GM19395 (cell line): Measurements from ENCODE around the gene PTPRE.
"Not testable (repeated sequence)": the region's sequence is repeated elsewhere in the genome, so short reads cannot be mapped to it uniquely, and the experiment has no call there.

ENCODE experiments used
- ATAC-seq: cut with Tn5 transposase; IDR thresholded peaks from one replicate; pipeline ENCODE4 v1.9.1; 2021; ENCODE audit warnings: mild to moderate bottlenecking, moderate library complexity; ENCODE audit not compliant: unreplicated experiment

PTPRE gene

DNA sequence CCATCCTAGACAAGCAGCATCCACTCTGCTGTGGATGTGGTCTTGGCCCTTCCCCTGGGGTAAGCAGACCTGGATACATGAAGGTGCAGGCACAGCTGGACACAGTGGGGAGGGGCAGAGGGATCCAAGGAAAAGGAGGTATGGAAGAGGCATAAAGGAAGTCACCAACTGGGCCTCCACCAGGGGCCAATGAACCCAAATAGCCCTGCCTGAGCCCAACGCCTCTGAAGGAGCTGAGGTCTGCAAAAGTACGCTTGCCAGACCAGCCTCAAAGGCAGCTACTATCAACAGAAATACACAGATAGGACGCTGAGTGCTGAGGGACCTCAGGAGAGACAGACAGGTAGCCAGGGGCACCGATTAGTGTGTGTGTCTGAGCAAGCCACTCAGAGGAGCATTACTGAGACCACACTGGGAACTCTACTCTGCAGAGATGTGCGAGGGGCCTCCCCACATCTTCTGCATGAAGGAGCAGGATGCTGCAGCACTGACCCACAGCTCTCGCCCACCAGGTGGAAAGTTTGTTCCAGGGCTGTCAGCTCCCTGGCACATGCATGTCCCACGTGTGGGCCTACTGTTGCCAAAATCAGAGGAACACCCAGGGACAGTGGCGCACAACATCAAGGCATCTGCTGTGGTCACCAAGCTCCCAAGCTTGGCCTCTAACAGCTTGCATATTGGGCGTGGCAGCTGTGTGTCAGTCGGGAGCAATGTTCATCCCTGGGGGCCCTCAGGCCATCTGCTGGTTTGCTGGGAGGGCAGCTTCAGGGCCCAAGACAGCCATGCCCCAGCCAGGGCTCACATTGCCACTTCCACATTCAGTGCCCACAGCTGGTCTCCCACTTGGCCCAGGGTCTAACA, 179.3 kb downstream of the PTPRE start:
- no peak for ATAC-seq

DNA sequence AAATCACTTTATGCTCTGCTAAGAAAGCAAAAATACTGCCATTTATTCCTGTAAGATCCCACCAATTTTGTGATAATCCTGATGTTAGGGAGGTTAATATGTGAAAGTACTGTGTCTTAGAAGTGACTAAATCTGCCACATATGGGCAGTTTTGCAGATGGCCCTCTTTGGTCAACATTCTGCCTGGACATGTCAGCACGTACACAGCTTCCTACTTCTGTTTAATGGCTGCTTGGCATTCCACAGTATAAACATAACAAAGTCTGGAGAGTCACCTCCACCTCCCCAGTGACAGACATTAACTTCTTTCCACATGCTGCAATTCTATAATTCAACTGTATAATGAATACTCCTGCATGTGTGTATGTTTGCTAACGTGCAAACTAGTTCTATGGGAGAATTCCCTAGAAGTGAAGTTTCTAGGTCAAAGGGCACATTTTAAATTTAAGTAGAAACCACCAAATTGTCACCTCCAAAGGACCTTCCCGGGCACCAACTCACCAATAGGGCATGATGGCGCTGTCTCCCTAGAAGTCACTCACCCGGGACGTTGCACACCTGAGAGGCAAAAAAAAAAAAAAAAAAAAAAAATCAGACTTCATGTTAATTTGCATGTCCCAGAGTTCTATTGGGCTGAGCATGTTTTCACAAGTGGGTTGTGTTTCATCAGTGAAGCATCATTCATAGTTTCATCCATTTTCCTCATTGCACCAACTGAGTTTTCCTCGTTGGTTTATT, 180.4 kb downstream of the PTPRE start:
- no peak for ATAC-seq

DNA sequence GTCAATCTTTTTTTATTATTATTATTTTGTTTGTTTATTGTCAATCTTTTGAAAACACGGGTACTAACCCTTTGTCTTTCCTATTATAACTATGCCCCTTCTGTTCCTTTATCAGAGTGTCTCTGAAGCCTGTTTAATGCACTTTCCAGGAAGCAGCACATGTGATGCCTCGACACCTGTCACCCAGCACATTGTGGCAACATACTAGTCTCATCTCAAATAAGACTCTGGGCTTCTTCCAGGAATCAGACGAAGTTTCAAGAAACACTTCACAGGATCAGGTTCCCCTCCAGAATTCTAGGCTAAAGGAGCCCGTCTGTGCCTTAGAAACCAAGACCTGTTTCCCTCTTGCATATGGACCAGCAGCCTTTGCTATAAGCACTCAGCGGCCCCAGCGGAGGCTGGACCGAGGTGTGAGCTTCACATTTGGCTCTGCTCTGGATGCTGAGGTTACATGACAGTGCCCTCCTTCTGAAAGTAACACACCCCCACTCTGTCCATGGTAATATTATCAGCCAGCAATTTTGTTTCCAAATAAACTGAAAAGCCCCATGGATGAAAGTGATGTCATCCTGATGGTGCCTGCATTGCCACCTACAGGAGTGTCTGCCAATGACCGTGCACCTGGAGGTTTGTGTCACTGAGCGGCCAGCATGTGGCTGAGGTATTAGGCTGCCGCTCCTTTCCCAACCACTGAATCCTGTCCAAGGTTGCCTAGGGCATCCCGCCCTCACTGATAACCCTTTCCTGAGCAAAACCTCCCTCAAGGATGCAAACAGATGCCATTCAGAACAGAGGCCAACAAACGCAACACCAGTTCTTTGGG, 181.2 kb downstream of the PTPRE start:
- no peak for ATAC-seq

DNA sequence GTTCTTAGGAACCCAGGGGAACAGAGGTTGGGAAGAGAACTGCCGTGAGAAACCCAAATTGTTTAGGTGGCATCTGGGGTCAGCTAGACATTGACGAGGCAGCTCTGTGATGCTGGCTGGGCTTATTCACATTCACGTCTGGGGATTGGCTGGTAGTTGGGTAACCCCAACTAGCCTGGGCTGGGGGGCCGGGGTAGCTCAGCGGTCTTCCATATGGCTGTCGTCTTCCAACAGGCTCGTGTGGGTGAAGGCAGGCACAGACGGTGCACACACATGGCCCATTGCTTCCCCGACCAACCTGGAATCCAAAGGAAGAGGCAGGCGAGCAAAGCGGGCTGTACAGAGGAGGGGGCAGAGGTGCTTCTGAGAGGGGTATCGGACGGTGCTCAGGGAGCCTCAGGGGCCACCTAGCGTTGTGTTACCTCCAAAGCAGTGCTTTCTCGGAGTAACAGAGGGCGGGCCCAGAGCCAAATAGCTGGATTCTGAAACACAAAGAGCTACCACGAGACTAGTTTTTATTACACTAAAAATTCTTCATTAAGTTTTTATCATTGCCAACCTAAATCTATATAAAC, 184.8 kb downstream of the PTPRE start:
- ATAC-seq, result no peak

DNA sequence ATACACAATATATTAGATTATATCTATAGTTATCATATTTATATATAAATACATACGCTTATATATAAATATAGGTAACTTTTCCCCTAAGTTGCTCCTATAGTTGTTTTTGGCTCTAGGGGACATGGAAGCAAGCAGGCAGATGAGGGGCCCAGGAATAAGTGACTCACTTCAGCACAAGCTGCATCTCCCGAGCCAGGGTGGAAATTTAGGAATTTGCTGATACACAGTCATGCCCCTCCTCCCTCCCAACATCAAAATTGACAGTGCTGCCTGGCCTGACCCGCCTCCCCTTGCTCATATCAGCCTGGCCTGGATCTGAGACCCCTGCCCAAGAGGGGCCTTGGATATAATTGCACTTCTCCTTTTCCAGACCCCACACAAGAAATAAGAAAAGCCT, 185.6 kb downstream of the PTPRE start:
- no peak for ATAC-seq

DNA sequence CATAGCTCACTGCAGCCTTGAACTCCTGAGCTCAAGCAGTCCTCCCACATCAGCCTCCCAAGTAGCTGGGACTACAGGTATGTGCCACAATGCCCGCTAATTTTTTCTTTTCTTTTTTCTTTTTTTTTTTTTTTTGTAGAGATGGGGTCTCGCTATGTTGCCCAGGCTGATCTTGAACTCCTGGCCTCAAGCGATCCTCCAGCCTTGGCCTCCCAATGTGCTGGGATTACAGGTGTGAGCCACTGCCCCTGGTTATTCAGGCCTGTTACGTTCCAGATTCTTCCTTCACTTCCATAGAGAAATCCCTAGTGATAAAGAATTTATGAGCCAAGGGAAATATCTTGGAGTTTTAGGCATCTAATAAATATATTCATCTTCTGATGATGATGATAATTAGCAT, 187.7 kb downstream of the PTPRE start:
- not testable (repeated sequence) for ATAC-seq

DNA sequence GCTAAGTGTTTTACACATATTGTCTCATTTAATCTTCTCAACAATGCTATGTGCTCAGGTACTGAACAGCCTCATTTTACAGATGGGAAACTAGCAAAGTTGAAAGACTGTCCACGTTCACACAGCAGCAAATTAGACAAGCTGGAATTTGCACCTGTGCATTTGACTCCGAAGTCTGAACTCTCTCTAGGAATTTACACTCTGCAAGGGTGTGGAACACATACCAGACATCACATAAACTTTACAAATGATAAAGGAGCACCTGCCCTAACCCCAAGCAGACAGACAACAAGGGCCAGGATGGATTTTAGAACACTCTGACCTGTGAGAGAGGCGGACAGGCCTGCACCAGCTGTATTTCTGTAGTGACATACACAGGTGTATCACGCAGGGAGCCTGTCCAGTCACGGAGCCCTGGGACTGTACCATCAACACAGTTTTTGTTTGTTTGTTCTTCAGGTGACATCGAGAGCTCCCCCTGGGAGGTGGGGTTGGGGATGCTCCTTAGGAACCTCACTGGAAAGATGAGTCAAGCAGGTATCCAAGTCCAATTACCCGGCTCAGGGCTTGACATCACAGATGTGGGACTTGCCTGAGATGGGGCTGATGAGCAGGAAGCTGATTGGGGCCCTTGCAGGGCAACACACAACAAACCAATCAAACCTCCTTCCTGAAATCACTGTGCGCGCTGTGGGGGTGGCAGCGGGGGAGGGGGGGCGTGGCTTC, 188.3 kb downstream of the PTPRE start:
- ATAC-seq, result no peak

DNA sequence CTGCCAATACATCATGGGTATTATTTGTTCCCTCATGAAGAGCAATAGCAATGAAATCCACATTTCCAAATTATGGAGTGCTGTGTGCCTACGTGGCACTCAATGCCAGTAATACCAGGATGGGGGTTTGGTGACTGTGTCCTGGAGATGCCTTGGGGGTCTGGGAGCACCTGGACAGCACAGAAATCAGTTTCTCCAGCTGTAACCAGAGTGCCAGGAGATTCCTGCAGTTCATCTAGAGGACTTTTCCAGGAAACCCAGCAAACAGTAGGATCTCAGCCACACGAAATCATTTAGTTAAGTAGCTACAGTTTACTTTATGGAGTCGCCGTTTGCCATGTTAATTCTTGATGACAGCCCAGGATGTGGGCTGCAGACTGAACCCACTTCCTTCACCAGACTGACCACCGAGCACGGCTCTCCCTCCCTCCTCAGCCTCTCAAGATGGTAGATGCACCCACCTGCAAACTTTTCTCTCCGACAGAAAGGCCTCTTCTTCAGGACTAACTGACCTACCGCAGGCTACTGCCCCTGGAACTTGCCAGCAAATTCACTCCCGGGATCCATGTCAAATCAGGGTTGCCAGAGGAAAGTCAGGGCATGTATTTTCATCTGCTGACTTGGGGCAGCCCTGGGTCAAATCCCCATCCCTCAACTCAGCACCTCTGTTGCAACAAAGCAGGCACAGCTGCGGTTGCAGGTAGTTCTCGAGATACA, 189.0 kb downstream of the PTPRE start:
- no peak for ATAC-seq

DNA sequence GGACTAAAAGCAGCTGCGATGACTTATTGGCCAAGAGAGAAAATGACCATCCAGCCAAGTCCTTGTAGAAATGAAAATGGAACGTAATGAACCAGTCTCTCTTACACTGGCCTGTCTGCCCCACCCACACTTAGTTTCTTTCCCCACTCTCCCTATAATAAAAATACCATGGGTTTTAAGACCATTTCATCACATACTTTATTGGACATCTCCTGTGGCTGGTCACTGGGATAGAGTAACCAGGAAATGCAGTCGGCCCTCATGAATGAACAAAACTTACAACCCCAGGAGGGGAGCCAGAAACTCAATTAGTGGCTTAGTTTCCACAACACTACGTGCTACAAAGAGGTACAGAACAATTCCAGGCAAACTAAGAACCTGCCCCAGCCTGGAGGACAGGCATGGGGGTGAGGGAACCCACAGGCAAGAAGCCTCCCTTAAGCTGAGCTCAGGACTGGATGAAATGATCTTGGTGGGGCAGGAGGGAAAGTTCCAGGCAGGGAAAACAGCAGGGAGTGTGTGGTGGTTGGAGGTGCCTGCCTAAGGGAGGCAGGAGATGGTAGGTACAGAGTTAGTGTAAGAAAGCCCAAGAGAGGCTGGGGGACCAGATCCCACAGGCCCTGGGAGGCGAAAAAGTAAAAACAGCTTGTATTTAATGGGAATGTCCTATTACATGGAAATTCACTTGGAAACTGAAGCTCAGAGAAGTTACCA, 189.7 kb downstream of the PTPRE start:
- no peak for ATAC-seq

DNA sequence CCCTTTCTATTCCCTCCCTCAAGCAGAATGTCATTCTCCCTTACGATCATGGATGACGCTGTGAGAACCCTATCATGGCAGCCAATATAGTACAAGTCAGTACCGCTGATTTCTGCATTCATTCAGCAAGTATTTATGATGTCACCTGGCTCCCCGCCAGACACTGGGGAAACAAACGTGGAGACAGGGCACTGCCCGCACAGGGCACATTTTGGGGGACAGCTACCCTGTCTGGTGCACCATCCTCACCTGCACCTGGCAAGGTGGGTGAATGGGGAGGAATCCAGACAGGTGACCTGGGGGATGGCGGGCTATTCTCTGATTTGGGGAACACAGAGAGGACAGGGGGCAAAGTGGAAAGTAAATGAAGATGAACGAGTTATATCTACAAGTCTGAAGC, 190.9 kb downstream of the PTPRE start:
- ATAC-seq, result no peak

DNA sequence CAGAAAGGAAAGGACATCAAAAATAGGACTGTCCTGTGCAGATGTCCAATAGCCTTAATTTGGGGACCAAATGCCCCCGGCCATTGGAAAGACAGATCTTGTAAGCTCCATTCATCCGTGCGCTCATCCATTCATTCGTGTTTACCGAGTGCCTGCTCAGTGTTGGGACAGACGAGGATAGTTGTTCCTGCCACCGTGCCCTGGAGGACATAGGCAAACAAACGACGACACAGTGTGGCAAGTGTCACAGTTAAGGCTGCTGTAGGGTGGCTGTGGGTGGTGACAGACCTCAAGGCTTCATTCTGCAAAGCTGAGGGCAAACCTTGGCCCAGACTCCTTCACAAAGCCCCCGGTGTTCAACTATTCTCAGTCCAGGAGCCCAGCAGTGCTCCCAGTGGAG, 191.7 kb downstream of the PTPRE start:
- no peak for ATAC-seq

DNA sequence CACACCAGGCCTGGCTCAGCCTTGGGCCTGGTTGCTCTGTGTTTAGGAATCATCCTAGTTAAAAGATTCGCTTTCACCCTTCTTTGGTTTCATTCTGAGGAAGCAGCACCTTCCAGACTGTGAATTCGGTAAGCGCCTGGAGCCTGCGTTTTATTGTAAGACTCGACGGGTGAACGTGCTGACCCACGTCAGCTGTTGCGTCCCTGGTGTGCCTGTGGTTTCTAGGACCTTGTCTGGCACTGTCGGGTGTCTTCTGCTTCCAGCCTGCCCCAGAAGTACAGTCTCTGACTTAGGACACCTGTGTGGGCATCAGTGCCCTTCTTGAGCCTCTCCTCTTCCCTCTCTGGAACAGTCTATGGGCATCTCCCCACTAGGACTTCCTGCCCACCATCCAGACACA, 193.0 kb downstream of the PTPRE start:
- ATAC-seq, result no peak

DNA sequence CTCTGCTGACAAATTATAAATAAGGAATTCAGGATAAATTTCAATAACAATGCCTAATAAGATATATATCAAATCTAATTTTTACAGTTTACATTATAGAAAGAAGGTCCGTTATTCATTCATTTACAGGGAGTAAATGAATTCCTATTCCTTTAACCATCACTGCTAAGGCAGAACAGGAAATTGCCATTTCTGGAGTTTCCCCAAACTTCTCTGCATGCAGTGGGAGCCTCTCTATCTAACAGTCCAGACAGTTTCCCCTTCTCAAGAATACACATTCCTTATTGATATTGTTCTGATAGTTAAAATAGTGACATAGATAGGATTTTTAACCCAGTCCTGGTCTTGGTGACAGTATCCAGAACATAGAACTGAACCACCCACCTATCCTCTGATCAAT, 195.0 kb downstream of the PTPRE start:
- ATAC-seq, result no peak

DNA sequence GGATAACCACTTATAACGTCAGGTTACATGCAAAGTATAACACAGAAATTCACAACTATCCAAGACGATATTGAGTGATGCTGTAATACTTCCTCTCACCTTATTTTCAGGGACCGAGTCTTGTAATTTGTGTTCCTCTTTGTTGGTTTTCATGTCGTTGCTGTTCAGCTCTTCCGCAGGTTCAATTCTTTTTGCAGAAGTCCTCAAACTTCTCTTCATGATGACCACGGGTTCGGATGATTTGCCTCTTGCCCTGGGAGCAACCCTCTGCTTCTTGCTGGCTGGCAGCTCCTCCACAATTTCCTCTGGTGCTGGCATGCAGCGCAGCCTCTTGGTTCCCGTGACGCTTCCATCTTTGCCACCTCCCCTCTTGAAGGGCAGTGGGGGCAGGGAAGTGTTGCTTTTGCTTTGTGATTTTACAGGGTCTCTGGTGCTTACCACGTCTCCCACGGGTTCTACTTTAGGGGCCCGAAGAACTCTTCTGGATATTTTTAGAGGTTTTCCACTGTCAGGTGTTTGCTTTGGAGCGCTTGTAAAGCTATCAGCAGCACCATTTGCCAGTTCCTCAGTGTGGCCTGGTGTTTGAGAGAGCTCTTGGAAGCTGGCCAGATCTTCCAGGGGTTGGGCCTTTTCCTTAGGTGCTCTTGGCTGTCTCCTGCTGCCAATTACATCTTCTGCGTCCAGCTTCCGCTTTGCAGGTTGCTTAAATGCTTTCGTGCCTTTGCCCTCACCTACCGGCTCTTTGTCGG, 195.8 kb downstream of the PTPRE start:
- ATAC-seq, result no peak

DNA sequence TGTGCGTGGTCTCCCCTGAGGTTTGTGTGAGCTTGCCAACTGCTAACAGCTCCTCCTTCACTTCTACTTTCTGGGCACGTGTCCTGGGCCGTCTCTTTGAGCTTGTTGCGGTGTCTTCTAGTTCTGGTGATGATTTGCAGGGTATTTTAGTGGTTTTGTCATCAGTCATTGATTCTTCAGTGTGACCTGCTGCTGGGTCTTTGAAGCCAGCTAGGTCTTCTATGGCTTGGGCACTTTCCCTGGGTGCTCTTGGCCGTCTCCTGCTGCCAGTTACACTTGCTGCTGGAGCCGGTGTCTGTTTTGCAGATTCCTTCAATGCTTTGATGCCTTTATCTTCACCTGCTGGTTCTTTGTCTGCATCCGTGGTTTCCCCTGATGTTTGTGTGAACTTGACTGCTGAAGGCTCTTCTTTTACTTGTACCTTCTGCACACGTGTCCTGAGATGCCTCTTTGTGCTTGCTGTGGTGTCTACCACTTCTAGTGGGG, 196.4 kb downstream of the PTPRE start:
- ATAC-seq, result no peak

DNA sequence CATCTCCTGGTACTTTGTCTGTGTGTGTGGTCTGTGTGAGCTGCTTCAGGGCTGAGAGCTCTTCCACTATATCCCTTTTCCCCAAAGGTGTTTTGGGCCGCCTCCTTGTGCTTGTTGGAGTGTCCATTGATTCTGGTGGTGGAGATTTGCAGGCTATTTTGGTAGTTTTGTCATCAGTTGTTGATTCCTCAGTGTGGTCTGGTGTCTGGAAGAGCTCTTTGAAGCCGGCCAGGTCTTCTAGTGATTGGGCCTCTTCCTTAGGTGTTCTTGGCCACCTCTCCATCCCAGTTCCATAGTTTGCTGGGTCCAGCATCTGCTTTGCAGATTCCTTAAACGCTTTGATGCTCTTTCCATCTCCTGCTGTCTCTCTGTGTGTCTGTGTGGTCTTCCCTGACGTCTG, 198.5 kb downstream of the PTPRE start:
- no peak for ATAC-seq

DNA sequence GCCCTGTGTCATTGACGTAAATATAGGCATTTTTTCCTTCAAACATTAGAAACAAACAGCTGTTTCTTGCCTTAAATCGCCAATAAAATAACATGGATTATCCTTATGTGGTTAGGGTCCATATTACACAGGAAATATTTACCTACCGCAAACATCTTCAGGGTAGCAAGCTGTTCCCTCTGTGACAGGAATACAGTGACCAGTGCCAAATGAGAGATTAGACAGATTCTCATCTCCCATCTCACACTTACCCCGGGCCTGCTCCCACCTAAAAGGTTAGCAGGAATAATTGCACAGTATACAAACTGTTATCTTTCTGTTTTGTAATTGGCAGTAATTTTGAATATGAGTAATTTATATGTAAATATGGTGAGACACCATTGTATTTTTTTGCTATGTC, 202.8 kb downstream of the PTPRE start:
- no peak for ATAC-seq

DNA sequence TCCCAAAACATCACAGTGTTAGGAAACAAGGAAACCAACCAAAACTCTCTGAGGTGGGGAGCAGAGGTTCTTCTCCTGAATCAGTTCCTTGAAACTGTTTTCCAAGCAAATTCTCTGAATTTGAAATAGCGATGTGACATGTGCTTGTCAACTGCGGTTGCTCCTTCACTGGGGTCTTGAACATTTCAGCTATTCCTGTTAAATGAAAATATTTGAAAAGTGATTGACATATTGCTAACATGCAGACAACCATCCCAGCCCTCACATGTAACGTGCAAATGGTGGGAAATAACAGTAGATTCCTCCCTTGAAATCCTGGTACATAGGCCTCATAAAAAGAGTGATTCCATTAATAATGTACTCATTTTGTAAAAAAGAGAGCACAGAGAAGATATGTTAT, 203.4 kb downstream of the PTPRE start:
- ATAC-seq, result no peak
